Astrocyte (in vitro differentiated cells and primary cell): ENCODE data around the gene PPP6R3. TPM values are rescaled to one million over a fixed set of nuclear protein-coding genes. Genes with fewer than 3 reads are reported as not detected.

Experiments used
- DNase-seq: peaks from one replicate; pipeline ENCODE4 v3.0.0-alpha.2; 2010; ENCODE audit warnings: low read depth
- FAIRE-seq: peaks from 2 replicates; lab custom pipeline; 2011; peaks lifted over from hg19 to GRCh38; lab: Jason Lieb, UNC
- H2AFZ ChIP-seq: 2 replicates; pipeline ENCODE4 v1.6.0; 2012; ENCODE audit warnings: low read depth, low read length, inconsistent platforms
- H3K27ac ChIP-seq: 2 replicates; pipeline ENCODE4 v1.5.1; 2011; ENCODE audit warnings: low read depth, low read length, inconsistent platforms
- H3K27me3 ChIP-seq: 2 replicates; pipeline ENCODE4 v1.6.0; 2011; ENCODE audit warnings: low read length, inconsistent platforms; ENCODE audit not compliant: insufficient read depth
- H3K36me3 ChIP-seq: 2 replicates; pipeline ENCODE4 v1.5.1; 2011; ENCODE audit warnings: low read length, inconsistent platforms; ENCODE audit not compliant: insufficient read depth
- H3K4me1 ChIP-seq: 2 replicates; pipeline ENCODE4 v1.5.1; 2011; ENCODE audit warnings: low read length, inconsistent platforms; ENCODE audit not compliant: insufficient read depth
- H3K4me2 ChIP-seq: 2 replicates; pipeline ENCODE4 v1.6.0; 2012; ENCODE audit warnings: low read length, inconsistent platforms
- H3K4me3 ChIP-seq: 2 replicates; pipeline ENCODE4 v1.5.1; 2011; ENCODE audit warnings: low read depth, mild to moderate bottlenecking, low read length, inconsistent platforms; ENCODE audit not compliant: insufficient read depth
- H3K79me2 ChIP-seq: 2 replicates; pipeline ENCODE4 v1.6.0; 2012; ENCODE audit warnings: mild to moderate bottlenecking, low read length, inconsistent platforms; ENCODE audit not compliant: insufficient read depth
- H3K9ac ChIP-seq: 2 replicates; pipeline ENCODE4 v1.6.0; 2012; ENCODE audit warnings: mild to moderate bottlenecking, low read length, inconsistent platforms
- H3K9me3 ChIP-seq: 2 replicates; pipeline ENCODE4 v1.5.1; 2012; ENCODE audit warnings: low read depth, mild to moderate bottlenecking, low read length, inconsistent platforms; ENCODE audit not compliant: insufficient read depth
- H4K20me1 ChIP-seq: 2 replicates; pipeline ENCODE4 v1.6.0; 2012; ENCODE audit warnings: low read length, inconsistent platforms; ENCODE audit not compliant: insufficient read depth
- H3K27ac Mint-ChIP-seq: one replicate; pipeline ENCODE4 v1.8.0; 2021; ENCODE audit warnings: mild to moderate bottlenecking, mixed read lengths; ENCODE audit not compliant: unreplicated experiment
- H3K27me3 Mint-ChIP-seq: one replicate; pipeline ENCODE4 v1.8.0; 2021; ENCODE audit warnings: low read depth, mixed read lengths; ENCODE audit not compliant: unreplicated experiment
- H3K36me3 Mint-ChIP-seq: one replicate; pipeline ENCODE4 v1.8.0; 2021; ENCODE audit warnings: low read depth, mixed read lengths; ENCODE audit not compliant: unreplicated experiment
- H3K4me1 Mint-ChIP-seq: one replicate; pipeline ENCODE4 v1.8.0; 2021; ENCODE audit warnings: low read depth, mixed read lengths; ENCODE audit not compliant: unreplicated experiment
- H3K4me3 Mint-ChIP-seq: one replicate; pipeline ENCODE4 v1.8.0; 2021; ENCODE audit warnings: mild to moderate bottlenecking, moderate library complexity, mixed read lengths; ENCODE audit not compliant: unreplicated experiment
- H3K9me3 Mint-ChIP-seq: one replicate; pipeline ENCODE4 v1.8.0; 2021; ENCODE audit warnings: mild to moderate bottlenecking, mixed read lengths; ENCODE audit not compliant: unreplicated experiment
- CTCF ChIP-seq: IDR thresholded peaks from 2 replicates; pipeline ENCODE4 v1.5.1; 2011; ENCODE audit warnings: low read depth, mild to moderate bottlenecking, inconsistent platforms, low read length, moderate library complexity; ENCODE audit not compliant: insufficient read depth
- EZH2 ChIP-seq: IDR thresholded peaks from 2 replicates; pipeline ENCODE4 v1.6.1; 2012; ENCODE audit warnings: mild to moderate bottlenecking, low read length, inconsistent platforms; ENCODE audit not compliant: insufficient read depth
- total RNA-seq: library from RNA; stranded (reverse); gene quantifications from 2 replicates; pipeline ENCODE4 v1.2.1, GENCODE V29; 2021

PPP6R3 gene
- total RNA-seq, 1 donor from 2014 or later: 97.8 TPM

DNA sequence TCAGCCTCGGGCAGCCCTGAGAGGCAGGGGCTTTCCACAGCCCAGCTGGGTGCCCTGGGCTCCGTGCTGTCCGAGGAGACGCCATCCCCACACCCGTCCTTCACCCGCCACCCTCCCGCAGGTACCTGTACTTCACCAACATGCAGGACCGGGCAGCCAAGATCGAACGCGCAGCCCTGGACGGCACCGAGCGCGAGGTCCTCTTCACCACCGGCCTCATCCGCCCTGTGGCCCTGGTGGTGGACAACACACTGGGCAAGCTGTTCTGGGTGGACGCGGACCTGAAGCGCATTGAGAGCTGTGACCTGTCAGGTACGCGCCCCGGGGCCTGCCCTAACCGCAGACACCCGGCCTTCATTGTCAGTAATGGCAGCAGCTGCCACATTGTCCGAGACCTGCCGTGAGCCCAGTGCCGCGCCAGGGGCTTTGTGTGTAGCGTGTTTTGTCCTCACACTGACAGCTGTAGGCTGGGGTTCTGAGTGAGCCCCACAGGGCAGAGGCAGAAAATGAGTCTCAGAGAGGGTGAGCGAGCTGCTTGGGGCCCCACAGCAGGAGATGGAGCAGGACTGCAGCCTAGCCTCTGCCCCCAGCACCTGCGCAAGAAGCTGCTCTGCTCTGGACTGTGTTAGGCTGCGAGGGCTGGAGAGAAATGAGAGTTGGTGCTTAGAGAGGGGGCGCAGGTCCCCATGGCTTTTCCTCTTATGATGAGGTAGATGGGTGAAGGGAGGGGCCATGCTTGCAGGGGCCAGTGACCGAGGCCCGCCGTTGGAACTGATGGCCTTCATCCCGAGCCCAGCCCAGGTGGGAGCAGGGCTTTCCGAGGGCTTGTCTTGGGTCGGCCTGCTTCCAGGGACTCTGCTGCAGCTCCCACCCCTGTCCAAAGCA, 35.3 kb upstream of the PPP6R3 start:
- Histone ChIP-seq H3K4me3 (no peak overlapping the region), H3K9me3 (peaks cover 9% of the 10 kb centered on the region), H3K36me3 (peaks cover 4% of the 10 kb centered on the region), H3K27me3 (no peaks in the 10 kb centered on the region), H3K9ac (no peak overlapping the region), H3K4me2 (no peak overlapping the region), H3K4me1 (no peaks in the 10 kb centered on the region), H4K20me1 (peaks cover 12% of the 10 kb centered on the region), H2AFZ (no peak overlapping the region), H3K79me2 (peaks cover 2% of the 10 kb centered on the region), H3K27ac (no peak overlapping the region)
- DNase-seq (no peak), FAIRE-seq (no peak)
- H3K9me3 Mint-ChIP-seq: peaks cover 6% of the 10 kb centered on the region
- H3K36me3 Mint-ChIP-seq: peaks cover 26% of the 10 kb centered on the region
- TF ChIP-seq EZH2: no peak
- TF ChIP-seq CTCF: no peak
- H3K27ac Mint-ChIP-seq: no peak overlapping the region
- H3K4me3 Mint-ChIP-seq: no peak overlapping the region
- no peaks in the 10 kb centered on the region for H3K27me3 Mint-ChIP-seq
- no peaks in the 10 kb centered on the region for H3K4me1 Mint-ChIP-seq

- TF ChIP-seq CTCF (no peak), EZH2 (no peak)
- Histone ChIP-seq H3K27me3 (no peaks in the 10 kb centered on the region), H4K20me1 (peaks cover 12% of the 10 kb centered on the region), H3K79me2 (no peaks in the 10 kb centered on the region), H3K36me3 (peaks cover 4% of the 10 kb centered on the region), H3K9me3 (peaks cover 9% of the 10 kb centered on the region), H3K4me1 (no peaks in the 10 kb centered on the region), H3K4me3 (no peak overlapping the region), H2AFZ (no peak overlapping the region), H3K9ac (no peak overlapping the region), H3K4me2 (no peak overlapping the region), H3K27ac (no peak overlapping the region)
- Mint-ChIP-seq H3K27ac (no peak overlapping the region), H3K4me3 (no peak overlapping the region), H3K27me3 (no peaks in the 10 kb centered on the region), H3K9me3 (peaks cover 10% of the 10 kb centered on the region), H3K4me1 (no peaks in the 10 kb centered on the region), H3K36me3 (peaks cover 31% of the 10 kb centered on the region)
- no peak for DNase-seq
- FAIRE-seq: no peak
Observed at GRCh38 chr11:68425866-68426380, 34.6 kb upstream of the PPP6R3 start.

DNA sequence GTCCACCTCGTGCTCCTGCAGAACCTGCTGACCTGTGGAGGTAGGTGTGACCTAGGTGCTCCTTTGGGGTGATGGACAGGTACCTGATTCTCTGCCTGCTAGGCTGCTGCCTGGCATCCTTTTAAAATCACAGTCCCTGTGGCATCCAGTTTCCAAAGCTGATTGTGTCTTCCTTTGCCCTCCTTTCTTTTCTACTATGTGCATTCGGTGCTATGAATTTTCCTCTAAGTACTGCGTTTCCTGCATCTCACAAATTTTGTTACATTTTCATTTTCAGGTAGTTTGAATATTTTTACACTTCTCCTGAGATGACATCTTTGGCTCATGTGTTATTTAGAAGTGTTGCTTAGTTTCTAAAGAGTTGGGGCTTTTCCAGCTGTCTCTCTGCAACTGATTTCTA, 30.9 kb upstream of the PPP6R3 start:
- H3K27me3 Mint-ChIP-seq: no peaks in the 10 kb centered on the region

More for the DNA sequence above, 30.9 kb upstream of the PPP6R3 start:
- no peak for TF ChIP-seq EZH2
- TF ChIP-seq CTCF: no peak
- Mint-ChIP-seq H3K4me3 (no peak overlapping the region), H3K27ac (no peak overlapping the region), H3K36me3 (peaks cover 40% of the 10 kb centered on the region), H3K9me3 (peaks cover 10% of the 10 kb centered on the region), H3K4me1 (no peaks in the 10 kb centered on the region)
- peaks cover 9% of the 10 kb centered on the region for H3K9me3 ChIP-seq
- no peak for FAIRE-seq
- no peaks in the 10 kb centered on the region for H3K27me3 ChIP-seq
- H3K27ac ChIP-seq: no peak overlapping the region
- H3K9ac ChIP-seq: no peak overlapping the region
- H3K79me2 ChIP-seq: no peaks in the 10 kb centered on the region
- no peak for DNase-seq
- H3K4me3 ChIP-seq: no peak overlapping the region
- peaks cover 4% of the 10 kb centered on the region for H3K36me3 ChIP-seq
- H3K4me1 ChIP-seq: no peaks in the 10 kb centered on the region
- H4K20me1 ChIP-seq: no peaks in the 10 kb centered on the region
- H3K4me2 ChIP-seq: no peak overlapping the region
- no peak overlapping the region for H2AFZ ChIP-seq
